GM19328 (cell line): ENCODE data around the gene SKA1.
"Not testable (repeated sequence)": the region's sequence is repeated elsewhere in the genome, so short reads cannot be mapped to it uniquely, and the experiment has no call there.

Experiments used
- ATAC-seq: cut with Tn5 transposase; IDR thresholded peaks from one replicate; pipeline ENCODE4 v1.9.1; 2021; ENCODE audit warnings: mild to moderate bottlenecking, moderate library complexity; ENCODE audit not compliant: unreplicated experiment

SKA1 gene

DNA sequence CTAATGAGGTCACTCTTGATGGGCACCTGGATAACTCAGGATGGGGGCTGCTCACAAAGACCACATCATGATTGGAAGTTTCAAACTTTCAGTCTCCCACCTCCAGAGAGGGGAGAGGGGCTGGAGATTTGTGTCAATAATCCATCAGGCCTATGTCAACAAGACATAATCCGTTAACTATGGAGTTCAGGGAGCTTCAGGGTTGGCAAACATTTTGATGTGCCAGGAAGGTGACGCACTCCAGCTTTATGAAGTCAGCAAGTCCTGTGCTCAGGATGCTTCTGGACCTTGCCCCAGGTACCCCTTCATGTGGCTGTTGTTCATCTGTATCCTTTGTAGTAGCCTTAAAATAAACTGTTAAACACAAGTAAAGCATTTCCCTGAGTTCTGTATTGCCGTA, 19.0 kb downstream of the SKA1 start:
- no peak for ATAC-seq

DNA sequence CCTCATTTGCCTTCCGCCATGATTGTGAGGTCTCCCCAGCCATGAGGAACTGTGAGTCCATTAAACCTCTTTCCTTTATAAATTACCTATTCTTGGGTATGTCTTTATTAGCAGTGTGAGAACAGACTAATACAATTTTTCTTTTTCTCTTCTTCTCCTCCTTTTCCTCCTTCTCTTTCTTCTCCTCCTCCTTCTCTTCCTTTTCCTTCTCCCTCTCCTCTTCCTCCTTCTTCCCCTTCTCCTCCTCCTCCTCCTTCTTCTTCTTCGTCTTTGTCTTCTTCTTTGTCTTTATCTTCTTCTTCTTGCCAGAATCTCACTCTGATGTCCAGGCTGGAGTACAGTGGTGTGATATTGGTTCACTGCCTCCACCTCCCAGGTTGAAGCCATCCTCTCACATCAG, 20.2 kb downstream of the SKA1 start:
- ATAC-seq: no peak

DNA sequence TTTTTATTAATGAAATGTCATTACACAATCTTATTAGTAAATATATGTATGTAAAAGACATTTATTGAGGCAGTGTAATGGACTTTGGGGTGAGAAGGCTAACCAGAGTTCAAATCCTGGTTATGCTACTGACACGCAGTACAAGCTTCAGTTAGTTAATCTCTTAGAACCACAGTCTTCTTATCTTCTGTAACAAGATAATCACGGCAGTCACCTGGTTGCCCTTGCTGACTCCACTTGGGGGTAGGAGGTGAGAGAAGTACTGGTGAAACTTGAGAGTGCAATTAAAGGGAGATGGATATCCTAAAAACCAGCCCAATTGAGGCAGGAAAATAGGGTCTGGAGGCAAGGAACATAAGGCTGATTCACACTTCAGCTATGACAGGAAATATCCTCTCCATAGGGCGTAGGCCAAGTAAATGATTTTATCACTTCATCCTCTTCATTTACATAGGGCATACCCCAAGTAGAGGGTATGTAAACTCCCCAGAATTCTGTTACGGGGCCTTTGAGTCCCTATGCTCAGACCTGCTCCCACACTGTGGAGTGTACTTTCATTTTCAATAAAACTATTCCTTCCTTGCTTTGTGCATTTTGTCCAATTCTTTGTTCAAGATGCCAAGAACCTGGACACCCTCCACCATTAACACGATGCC, 21.3 kb downstream of the SKA1 start:
- ATAC-seq: no peak

DNA sequence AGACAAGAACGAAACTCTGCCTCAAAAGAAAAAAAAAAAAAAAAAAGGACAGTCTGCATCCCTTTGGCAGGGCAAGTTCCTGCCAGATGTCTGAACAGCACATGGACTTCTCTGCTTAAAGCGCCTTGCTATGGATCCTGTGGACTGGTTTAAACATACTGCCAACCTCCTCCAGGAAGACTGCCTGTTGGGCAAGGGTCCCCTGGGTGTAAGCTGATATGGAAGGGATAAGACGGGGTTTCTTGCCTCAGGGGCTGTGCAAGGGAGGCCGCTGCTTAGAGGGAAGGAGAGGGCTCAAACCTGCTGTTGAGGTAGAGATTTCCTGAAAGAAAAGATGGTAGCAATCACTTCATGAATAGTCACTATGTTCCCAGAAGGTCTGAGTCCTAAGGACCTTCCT, 22.2 kb downstream of the SKA1 start:
- ATAC-seq: no peak

DNA sequence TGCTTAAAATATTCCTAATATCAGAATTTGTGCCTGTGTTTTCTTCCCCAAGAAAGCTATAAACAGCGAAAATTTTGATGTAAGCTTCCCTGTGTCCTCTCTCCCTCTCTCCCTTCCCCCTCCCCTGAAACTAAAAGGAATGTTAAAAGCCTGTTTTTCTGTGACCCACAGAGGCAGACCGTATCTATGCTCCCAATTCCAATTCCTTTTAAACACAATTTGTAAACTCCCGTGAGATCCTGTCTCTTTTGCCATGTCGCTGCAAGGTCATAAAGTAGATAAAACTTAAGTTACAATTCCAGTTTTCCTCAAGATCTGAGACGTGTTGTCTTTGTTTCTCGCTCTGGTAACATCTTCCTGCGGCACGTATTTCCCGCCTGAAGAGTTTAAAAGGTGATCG, 23.3 kb downstream of the SKA1 start:
- no peak for ATAC-seq

DNA sequence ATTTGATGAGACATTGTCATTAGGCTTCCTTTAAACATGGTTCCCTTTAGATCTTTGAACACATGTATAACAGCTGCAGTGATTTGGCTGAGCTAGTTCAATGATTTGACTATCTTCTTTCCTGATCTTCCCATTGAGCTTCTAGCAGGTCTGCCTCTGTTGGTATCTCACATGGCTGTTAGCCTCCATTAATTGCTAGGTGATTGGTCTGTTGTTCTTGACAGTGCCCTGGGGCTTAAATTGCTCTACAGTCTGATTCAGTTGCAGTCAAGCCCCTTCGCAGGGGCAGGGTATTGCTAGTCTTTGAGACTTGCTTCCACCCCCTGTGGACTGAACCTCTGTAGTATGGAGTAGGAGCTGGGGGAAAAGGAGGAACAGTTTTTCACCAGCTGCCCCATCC, 24.1 kb downstream of the SKA1 start:
- ATAC-seq: no peak

DNA sequence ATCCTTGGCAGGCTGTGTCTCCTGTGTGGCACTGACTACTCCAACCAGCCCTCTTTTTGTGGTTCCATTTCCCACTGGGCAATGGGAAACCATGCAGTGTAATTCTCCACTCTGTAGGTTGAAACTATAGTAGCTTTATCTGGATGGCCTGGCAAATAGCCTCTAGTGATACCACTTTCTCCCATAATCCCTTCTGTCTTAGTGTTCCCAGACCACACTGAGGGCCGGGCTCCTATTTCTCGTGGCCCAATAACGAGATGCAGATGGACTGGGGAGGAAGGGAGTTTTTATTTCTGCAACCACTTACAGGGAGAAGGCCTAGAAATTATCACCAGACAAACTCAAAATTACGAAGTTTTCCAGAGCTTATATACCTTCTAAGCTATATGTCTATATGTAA, 24.7 kb downstream of the SKA1 start:
- no peak for ATAC-seq

DNA sequence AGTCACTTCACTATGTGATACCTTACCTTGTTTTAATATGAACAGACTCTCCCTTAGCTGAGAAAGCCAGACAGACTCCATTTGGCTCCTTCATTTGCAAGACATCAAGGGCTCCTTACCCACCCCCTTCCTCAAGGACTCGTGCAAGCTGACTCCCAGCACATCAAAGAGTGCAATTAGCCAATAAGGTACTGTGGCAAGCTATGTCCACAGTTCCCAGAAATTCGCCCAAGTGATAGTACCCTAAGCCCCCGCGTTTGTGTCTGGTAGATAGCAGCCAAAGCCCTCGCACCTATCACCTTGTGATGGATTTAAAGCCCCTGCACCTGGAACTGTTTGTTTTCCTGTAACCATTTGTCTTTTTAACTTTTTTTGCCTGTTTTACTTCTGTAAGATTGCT, 25.6 kb downstream of the SKA1 start:
- ATAC-seq: not testable (repeated sequence)

DNA sequence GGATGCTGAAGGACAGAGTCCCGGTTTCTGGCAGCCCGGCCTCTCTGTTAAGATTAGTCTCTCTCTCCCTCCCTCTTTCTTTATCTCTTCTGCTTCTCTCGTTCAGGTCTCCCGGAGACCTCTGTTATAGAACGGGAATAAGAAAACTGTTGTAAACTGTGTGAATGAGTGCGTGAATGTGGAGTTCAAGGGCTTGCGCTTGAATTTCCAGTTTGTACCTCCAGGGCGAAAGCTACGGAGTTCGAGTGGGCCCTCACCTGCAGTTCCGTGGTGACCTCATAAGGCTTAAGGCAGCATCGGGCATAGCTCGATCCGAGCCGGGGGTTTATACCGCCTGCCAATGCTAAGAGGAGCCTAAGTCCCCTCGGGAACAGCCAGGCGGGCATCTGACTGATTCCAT, 26.4 kb downstream of the SKA1 start:
- ATAC-seq: no peak

DNA sequence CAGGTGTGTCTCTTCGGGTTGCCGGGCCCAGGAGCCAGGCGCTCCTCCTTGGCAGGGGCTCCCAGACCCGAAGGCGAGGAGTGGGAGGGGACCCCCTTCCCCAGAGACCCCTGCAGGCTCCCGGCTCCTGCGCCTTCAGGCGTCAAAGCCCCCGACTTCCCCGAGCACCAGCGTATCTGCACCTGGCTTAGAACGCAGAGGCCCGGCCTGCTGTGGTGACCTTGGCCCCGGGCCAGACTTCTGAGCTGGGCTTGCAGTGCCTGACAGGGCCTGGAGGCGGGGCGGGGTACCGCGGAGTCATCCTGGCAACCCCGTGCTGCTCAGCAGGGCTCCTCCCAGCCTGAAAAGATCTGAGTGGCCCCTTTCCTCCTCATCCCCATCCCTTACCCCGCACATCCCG, 27.0 kb downstream of the SKA1 start:
- no peak for ATAC-seq

DNA sequence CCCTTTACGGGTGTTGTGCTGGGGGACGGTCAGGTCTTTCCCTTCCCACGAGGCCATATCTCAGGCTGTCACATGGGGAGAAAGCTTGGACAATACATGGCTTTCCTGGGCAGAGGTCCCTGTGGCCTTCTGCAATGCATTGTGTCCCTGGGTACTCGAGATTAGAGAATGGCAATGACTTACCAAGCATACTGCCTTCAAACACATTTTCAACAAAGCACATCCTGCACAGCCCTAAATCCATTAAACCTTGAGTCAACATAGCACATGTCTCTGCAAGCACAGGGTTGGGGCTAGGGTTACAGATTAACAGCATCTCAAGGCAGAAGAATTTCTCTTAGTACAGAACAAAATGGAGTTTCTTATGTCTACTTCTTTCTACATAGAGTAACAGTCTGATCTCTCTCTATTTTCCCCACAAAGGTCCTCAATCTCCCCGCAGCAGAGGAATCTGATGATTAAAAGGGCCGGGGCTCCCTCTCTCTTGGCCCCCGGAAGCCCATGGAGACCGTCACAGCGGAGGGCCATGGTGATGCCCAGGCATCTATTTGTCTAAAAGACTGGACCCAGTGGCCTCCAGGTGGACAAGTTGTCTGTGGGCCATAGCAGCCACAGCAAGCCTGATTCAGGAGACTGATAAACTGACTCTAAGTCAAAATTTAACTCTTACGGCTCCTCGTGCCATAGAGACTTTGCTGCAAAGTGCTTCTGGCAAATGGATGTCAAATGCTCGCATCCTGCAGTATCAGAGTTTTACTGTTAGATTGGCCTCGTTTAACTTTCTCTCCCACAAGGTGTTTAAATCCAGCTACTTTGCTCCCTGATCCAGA, 30.1 kb downstream of the SKA1 start:
- ATAC-seq: not testable (repeated sequence)

DNA sequence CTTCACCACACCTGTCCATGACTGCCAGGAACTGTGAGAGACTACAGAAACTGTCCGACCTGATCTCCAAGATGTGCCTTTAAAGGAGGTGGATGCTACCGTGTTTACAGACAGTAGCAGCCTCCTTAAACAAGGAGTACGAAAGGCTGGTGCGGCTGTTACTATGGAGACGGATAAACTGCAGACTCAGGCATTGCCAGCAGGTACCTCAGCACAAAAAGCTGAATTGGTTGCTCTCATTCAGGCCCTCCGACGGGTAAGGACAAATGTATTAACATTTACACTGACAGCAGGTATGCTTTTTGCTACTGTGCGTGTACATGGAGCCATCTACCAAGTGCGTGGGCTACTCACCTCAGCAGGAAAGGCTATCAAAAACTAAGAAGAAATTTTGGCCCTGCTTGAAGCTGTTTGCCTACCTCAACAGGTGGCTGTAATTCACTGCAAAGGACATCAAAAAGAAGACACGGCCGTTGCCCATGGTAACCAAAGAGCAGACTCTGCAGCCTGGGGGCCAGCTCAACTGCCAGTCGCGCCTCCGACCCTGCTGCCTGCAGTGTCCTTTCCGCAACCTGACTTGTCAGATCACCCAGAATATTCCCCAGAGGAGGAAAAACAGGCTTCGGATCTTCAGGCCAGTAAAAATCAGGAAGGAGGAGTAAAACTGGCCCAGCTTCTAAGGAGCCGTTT, 30.9 kb downstream of the SKA1 start:
- no peak for ATAC-seq

DNA sequence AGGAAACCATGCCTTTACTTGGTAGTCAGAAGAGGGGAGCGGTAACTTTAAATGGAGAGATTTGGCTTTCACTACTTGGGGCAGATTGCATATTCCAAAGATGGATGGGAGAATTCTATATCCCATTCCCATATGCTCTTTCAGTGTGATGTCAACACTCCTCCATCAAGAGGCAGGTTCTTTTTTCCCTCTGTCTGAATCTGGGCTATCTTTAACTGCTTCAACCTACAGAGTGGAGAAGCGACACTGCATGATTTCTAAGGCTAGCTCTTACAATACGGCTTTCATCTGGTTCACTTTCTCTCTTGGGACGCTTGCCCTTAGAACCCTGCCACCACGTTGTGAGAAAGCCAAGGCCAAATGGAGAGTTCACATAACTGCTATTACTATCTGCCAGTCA, 34.4 kb downstream of the SKA1 start:
- no peak for ATAC-seq

DNA sequence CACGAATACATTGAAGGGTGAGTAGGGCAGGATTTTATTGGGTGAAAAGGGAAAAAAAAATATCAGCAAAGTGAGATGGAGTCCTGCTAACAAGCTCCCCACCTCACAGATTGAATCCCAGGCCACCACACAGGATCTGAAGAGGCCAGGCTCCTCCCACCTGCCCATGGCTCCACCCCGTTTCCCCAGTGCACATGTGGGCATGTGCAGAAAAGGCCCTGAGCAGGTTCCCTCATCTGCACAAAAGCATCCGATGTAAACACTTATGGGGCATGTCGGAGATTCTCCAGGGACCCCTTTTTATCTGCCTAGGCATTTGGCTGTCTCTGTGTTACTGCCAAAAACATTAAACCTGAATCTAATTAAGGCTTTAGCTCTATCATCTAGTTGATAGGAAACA, 35.2 kb downstream of the SKA1 start:
- no peak for ATAC-seq

DNA sequence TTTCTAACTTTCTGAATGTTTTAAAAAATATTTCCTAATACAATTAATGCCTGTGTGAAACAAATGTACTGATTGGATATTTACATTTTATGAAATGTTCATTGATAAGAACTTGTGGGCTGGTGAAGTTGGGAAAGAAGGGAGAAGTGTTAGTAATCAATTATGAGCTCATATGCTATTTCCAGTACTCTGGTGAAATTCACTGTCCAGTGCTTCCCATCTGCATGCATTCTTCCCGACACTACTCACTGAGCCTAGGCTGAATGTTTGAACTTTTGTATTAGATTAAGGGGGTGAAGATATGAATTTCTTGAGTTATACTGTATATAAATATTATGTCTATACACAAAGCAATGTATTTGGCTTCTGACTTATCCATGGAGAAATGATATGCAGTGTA, 36.0 kb downstream of the SKA1 start:
- ATAC-seq: no peak

DNA sequence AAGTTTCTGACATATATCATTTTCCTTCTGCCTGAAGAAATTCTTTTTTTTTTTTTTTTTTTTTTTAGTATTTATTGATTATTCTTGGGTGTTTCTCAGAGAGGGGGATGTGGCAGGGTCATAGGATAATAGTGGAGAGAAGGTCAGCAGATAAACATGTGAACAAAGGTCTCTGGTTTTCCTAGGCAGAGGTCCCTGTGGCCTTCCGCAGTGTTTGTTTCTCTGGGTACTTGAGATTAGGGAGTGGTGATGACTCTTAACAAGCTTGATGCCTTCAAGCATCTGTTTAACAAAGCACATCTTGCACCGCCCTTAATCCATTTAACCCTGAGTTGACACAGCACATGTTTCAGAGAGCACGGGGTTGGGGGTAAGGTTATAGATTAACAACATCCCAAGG, 42.0 kb downstream of the SKA1 start:
- not testable (repeated sequence) for ATAC-seq

DNA sequence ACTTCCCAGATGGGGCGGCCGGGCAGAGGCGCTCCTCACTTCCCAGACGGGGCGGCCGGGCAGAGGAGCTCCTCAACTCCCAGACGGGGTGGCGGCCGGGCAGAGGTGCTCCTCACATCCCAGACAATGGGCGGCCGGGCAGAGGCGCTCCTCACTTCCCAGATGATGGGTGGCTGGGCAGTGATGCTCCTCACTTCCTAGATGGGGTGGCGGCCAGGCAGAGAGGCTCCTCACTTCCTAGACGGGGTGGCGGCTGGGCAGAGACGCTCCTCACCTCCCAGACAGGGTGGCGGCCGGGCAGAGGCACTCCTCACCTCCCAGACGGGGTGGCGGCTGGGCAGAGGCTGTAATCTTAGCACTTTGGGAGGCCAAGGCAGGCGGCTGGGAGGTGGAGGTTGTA, 42.9 kb downstream of the SKA1 start:
- not testable (repeated sequence) for ATAC-seq

DNA sequence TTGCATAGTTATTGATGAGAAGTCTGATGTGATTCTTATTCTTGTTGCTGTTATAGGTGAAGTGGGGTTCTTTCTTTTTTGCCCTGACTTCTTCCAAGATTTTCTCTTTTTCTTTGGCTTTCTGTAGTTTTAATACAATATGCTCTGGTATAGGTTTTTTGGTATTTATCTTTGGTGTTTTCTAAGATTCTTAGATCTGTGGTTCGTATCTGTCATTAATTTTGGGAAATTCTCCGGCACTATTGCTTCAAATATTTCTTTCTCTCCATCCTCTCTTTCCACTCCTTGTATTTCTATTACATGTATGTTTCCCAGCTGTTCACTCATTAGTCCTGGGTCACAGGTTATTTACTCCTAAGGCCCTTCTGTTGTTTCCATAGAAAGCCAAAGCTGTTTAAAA, 43.8 kb downstream of the SKA1 start:
- no peak for ATAC-seq

DNA sequence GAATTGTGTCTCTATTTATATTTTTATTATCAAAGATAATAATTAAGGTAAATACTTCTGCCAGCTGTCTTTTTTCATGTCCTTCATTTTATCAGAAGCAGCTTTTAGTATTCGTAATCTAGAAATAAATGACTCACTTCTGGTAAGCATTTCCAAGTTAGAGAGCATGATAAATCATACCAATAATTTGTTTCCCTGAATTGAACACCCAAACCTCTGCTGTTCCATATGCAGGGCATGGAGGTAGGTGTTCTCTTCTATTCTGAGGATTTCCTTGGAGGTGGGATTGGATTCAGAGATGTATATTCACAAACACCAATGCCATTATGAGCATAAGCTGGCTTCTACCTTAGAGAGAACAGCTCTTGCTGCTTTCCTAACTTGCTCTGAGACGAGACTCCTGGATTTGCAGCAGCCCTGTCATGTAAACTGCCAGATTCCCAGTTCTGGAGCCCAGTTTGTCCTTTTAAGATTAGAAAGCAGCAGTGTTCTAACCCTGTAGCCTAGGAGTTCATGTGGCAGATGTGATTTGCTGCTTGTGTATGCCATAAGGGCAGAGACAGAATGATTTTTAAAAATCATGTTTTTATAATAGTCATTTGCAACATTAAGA, 47.5 kb downstream of the SKA1 start:
- no peak for ATAC-seq

DNA sequence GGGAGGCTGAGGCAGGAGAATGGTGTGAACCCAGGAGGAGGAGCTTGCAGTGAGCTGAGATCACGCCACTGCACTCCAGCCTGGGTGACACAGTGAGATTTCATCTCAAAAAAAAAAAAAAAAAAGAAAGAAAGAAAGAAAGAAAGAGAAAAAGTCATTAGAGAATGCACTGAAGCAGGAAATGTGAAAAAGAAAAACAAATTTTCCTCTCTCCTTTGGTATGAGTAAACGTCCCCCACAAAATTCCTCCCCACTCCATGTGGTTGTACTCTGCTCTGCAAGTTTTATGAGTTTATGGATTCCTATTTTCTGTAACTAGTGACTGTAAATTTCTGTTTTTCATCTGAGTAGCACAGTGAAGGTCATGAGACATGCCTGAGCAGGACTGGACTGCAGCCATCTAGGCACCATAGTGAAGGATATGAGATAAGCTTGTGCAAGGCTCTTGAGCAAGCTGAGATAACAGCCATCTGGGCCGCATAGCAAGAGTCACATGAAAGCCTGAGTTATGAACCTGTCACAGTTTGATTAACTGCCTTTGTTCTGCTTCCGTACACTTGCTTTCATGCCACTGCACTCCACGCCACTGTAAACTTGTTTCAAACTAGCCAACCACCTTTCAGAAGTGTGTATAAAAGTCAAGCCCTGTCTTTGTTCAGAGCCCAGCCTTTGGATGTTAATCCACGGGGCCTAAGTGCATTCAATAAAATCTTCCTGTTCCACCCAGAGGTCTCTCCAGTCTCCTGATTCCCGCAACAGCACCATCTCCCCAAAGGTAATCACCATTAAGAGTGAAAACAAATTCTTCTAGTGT, 50.2 kb downstream of the SKA1 start:
- no peak for ATAC-seq

DNA sequence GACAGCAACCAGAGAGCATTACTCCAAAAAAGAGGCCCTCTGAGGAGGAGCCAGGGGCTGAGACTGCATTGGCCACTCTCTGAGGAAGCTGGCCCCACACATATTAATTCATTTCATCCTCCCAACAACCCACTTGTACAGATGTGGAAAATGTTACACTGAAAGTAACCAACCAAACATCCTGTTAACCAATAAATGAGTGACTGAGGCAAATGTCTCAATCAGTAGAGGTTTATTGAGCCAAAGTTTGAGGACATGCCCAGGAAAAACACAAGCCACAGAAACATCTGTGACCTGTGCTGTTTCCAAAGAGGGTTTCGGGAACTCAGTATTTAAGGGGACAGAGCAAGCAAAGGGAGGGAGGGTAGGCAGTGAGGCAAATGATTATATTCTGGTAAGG, 53.0 kb downstream of the SKA1 start:
- no peak for ATAC-seq
